ENCODE results near the gene NAA60. TPM values are rescaled to one million over a fixed set of nuclear protein-coding genes. Genes with fewer than 3 reads are reported as not detected.
A peak's percentile ranks its signal among the peaks of the same experiment; 100 is the strongest.

The NAA60 gene
- total and polyA plus RNA-seq, 4 donors = 11.3 to 41.3 (median 25.6) TPM

- peak; percentile 99 for DNase-seq (ENCODE audit: low spot score)
- Histone ChIP-seq H3K4me1 (ENCODE audit: control insufficient read depth in 4 of 4, insufficient read depth in 4 of 4, low read length in 3 of 4) (peaks cover 2 to 13% (median 8%) of the 10 kb centered on the region in 4 donors), H3K27me3 (ENCODE audit: control insufficient read depth in 4 of 4, insufficient read depth in 4 of 4, low read length in 3 of 4) (no peaks in the 10 kb centered on the region), H3K9me3 (ENCODE audit: control insufficient read depth in 4 of 4, low read length in 3 of 4) (peaks cover 15 to 44% (median 35%) of the 10 kb centered on the region in 4 donors), H3K27ac (ENCODE audit: low read depth in 1 of 2, low read length in 2 of 2) (peak within 1 kb of the TSS; percentile 88 to 94), H3K36me3 (ENCODE audit: control insufficient read depth in 4 of 4, insufficient read depth in 3 of 4, low read depth in 1 of 4, low read length in 3 of 4) (peaks cover 14 to 45% (median 43%) of the 10 kb centered on the region in 4 donors), H3K4me3 (ENCODE audit: low read depth in 1 of 3, low read length in 3 of 3) (peak within 1 kb of the TSS; percentile 79 to 95 (median 95)), H3K9ac (ENCODE audit: low read depth in 1 of 2, low read length in 2 of 2) (peak within 1 kb of the TSS; percentile 84 to 88)
- under 1% methylated on average over 95 of the region's 95 CpGs for WGBS
- TF ChIP-seq HNF4A (conservative IDR thresholded peaks at IDR 0.05) (peak; percentile 82 to 85), GABPA (IDR thresholded peaks at IDR 0.05 in 1 of 2, conservative IDR thresholded peaks at IDR 0.05 in 1 of 2) (peak; percentile 59 to 92), RXRA (IDR thresholded peaks at IDR 0.05) (peak; percentile 63 to 73), YY1 (IDR thresholded peaks at IDR 0.05) (peak; percentile 81), EGR1 (IDR thresholded peaks at IDR 0.05; ENCODE audit: low read depth in 2 of 2) (peak; percentile 43 to 55), MAX (IDR thresholded peaks at IDR 0.05) (peak; percentile 78), SP1 (IDR thresholded peaks at IDR 0.05) (peak; percentile 95), FOXA2 (IDR thresholded peaks at IDR 0.05) (peak; percentile 57), FOXA1 (IDR thresholded peaks at IDR 0.05) (peak; percentile 37), NR2F2 (IDR thresholded peaks at IDR 0.05) (no peak), JUND (IDR thresholded peaks at IDR 0.05) (peak in 1 of 2 donors; percentile 21), TAF1 (conservative IDR thresholded peaks at IDR 0.05) (no peak), ATF3 (IDR thresholded peaks at IDR 0.05) (no peak), HNF4G (IDR thresholded peaks at IDR 0.05) (peak; percentile 77), RAD21 (IDR thresholded peaks at IDR 0.05) (peak; percentile 42 to 51)
- TF ChIP-seq, protein P1, sequence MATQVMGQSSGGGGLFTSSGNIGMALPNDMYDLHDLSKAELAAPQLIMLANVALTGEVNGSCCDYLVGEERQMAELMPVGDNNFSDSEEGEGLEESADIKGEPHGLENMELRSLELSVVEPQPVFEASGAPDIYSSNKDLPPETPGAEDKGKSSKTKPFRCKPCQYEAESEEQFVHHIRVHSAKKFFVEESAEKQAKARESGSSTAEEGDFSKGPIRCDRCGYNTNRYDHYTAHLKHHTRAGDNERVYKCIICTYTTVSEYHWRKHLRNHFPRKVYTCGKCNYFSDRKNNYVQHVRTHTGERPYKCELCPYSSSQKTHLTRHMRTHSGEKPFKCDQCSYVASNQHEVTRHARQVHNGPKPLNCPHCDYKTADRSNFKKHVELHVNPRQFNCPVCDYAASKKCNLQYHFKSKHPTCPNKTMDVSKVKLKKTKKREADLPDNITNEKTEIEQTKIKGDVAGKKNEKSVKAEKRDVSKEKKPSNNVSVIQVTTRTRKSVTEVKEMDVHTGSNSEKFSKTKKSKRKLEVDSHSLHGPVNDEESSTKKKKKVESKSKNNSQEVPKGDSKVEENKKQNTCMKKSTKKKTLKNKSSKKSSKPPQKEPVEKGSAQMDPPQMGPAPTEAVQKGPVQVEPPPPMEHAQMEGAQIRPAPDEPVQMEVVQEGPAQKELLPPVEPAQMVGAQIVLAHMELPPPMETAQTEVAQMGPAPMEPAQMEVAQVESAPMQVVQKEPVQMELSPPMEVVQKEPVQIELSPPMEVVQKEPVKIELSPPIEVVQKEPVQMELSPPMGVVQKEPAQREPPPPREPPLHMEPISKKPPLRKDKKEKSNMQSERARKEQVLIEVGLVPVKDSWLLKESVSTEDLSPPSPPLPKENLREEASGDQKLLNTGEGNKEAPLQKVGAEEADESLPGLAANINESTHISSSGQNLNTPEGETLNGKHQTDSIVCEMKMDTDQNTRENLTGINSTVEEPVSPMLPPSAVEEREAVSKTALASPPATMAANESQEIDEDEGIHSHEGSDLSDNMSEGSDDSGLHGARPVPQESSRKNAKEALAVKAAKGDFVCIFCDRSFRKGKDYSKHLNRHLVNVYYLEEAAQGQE (IDR thresholded peaks at IDR 0.05) = no peak
- TF ChIP-seq, protein P2, sequence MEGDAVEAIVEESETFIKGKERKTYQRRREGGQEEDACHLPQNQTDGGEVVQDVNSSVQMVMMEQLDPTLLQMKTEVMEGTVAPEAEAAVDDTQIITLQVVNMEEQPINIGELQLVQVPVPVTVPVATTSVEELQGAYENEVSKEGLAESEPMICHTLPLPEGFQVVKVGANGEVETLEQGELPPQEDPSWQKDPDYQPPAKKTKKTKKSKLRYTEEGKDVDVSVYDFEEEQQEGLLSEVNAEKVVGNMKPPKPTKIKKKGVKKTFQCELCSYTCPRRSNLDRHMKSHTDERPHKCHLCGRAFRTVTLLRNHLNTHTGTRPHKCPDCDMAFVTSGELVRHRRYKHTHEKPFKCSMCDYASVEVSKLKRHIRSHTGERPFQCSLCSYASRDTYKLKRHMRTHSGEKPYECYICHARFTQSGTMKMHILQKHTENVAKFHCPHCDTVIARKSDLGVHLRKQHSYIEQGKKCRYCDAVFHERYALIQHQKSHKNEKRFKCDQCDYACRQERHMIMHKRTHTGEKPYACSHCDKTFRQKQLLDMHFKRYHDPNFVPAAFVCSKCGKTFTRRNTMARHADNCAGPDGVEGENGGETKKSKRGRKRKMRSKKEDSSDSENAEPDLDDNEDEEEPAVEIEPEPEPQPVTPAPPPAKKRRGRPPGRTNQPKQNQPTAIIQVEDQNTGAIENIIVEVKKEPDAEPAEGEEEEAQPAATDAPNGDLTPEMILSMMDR (IDR thresholded peaks at IDR 0.05; ENCODE audit: low read depth, low read length, missing input control) = peak; percentile 1
- TF ChIP-seq, protein P3, sequence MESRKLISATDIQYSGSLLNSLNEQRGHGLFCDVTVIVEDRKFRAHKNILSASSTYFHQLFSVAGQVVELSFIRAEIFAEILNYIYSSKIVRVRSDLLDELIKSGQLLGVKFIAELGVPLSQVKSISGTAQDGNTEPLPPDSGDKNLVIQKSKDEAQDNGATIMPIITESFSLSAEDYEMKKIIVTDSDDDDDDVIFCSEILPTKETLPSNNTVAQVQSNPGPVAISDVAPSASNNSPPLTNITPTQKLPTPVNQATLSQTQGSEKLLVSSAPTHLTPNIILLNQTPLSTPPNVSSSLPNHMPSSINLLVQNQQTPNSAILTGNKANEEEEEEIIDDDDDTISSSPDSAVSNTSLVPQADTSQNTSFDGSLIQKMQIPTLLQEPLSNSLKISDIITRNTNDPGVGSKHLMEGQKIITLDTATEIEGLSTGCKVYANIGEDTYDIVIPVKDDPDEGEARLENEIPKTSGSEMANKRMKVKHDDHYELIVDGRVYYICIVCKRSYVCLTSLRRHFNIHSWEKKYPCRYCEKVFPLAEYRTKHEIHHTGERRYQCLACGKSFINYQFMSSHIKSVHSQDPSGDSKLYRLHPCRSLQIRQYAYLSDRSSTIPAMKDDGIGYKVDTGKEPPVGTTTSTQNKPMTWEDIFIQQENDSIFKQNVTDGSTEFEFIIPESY (IDR thresholded peaks at IDR 0.05) = peak; percentile 91
These were observed 42.4 kb upstream of the NAA60 start, which contains the start of the genes ZNF174 and ZSCAN32 for GRCh38 chr16:3400779-3401688. ZNF174 (plus strand) TSS chr16:3401215; CDS start chr16:3402005, 790 bp downstream. ZSCAN32 (minus strand) TSS chr16:3401004; CDS start chr16:3397557, 3,447 bp downstream.

All from liver (tissue), 9 donors.